Measurements from ENCODE around the gene KIAA1958.

DNA sequence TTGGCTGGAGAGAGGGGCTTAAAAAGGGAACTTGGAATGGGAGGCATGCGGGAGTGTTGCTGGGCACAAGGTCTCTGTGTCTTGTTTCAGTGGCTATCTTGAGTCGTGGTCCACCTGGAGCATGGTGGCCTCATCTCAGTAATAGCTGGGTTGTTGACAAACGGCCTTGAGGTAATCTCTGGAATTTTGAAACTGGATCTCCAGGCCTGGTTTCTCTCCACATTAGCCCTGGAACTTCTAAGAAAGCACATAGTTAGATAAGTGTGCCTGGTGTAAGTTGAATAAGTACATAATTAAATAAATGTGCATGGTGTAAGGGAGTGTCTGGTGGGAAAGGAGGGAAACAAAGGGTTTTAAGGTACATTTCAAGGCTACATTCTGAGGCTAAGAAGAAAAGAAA lies 169.0 kb downstream of the KIAA1958 start:
- TF ChIP-seq CTCF (IDR thresholded peaks at IDR 0.05; ENCODE audit: low read depth, low read length) (no peak), EZH2phosphoT487 (IDR thresholded peaks at IDR 0.05; ENCODE audit: low read depth) (no peak)

All from OCI-LY3 (cell line).